Measurements from ENCODE around the gene PDE11A.

PDE11A gene

GRCh38 chr2:177646791-177647190 lies 425.8 kb downstream of the PDE11A start:
- H3K9me3 Mint-ChIP-seq = no peaks in the 10 kb centered on the region
- no peak overlapping the region for H3K4me3 Mint-ChIP-seq
- peaks cover 4% of the 10 kb centered on the region for H3K27me3 Mint-ChIP-seq
- H3K27ac Mint-ChIP-seq = no peak overlapping the region
- H3K4me1 Mint-ChIP-seq = no peaks in the 10 kb centered on the region
- H3K36me3 Mint-ChIP-seq = no peaks in the 10 kb centered on the region

- peaks cover 4% of the 10 kb centered on the region for H3K27me3 Mint-ChIP-seq
- no peak overlapping the region for H3K27ac Mint-ChIP-seq
- no peaks in the 10 kb centered on the region for H3K9me3 Mint-ChIP-seq
- H3K4me1 Mint-ChIP-seq = no peaks in the 10 kb centered on the region
- no peak overlapping the region for H3K4me3 Mint-ChIP-seq
- H3K36me3 Mint-ChIP-seq = no peaks in the 10 kb centered on the region
Measured at GRCh38 chr2:177646241-177646640, 426.3 kb downstream of the PDE11A start.

- Mint-ChIP-seq H3K4me3 (no peak overlapping the region), H3K4me1 (no peaks in the 10 kb centered on the region), H3K36me3 (peaks cover 4% of the 10 kb centered on the region), H3K27me3 (peaks cover 8% of the 10 kb centered on the region), H3K27ac (no peak overlapping the region), H3K9me3 (no peaks in the 10 kb centered on the region)
Measured at GRCh38 chr2:177641331-177641730, 431.2 kb downstream of the PDE11A start.

GRCh38 chr2:177640423-177640822 lies 432.2 kb downstream of the PDE11A start:
- H3K4me1 Mint-ChIP-seq = no peaks in the 10 kb centered on the region
- peaks cover 8% of the 10 kb centered on the region for H3K27me3 Mint-ChIP-seq
- H3K36me3 Mint-ChIP-seq = peaks cover 4% of the 10 kb centered on the region
- H3K9me3 Mint-ChIP-seq = no peaks in the 10 kb centered on the region
- H3K27ac Mint-ChIP-seq = no peak overlapping the region
- H3K4me3 Mint-ChIP-seq = no peak overlapping the region

- H3K27me3 Mint-ChIP-seq = peaks cover 6% of the 10 kb centered on the region
- no peaks in the 10 kb centered on the region for H3K9me3 Mint-ChIP-seq
- H3K4me1 Mint-ChIP-seq = no peaks in the 10 kb centered on the region
- H3K27ac Mint-ChIP-seq = no peak overlapping the region
- H3K4me3 Mint-ChIP-seq = no peak overlapping the region
- peaks cover 4% of the 10 kb centered on the region for H3K36me3 Mint-ChIP-seq
Measured at GRCh38 chr2:177639262-177639914, 433.2 kb downstream of the PDE11A start.

- Mint-ChIP-seq H3K27ac (no peak overlapping the region), H3K27me3 (peaks cover 6% of the 10 kb centered on the region)
Measured at GRCh38 chr2:177638507-177638906, 434.1 kb downstream of the PDE11A start.

GRCh38 chr2:177636672-177637071 lies 435.9 kb downstream of the PDE11A start:
- Mint-ChIP-seq H3K9me3 (no peaks in the 10 kb centered on the region), H3K36me3 (peaks cover 4% of the 10 kb centered on the region), H3K4me3 (no peak overlapping the region), H3K27ac (no peak overlapping the region), H3K27me3 (peaks cover 6% of the 10 kb centered on the region), H3K4me1 (no peaks in the 10 kb centered on the region)

More at GRCh38 chr2:177638507-177638906, 434.1 kb downstream of the PDE11A start:
- Mint-ChIP-seq H3K4me3 (no peak overlapping the region), H3K9me3 (no peaks in the 10 kb centered on the region), H3K4me1 (no peaks in the 10 kb centered on the region), H3K36me3 (peaks cover 4% of the 10 kb centered on the region)

- Mint-ChIP-seq H3K9me3 (no peaks in the 10 kb centered on the region), H3K4me3 (no peak overlapping the region), H3K27me3 (peaks cover 4% of the 10 kb centered on the region), H3K4me1 (no peaks in the 10 kb centered on the region), H3K27ac (no peak overlapping the region), H3K36me3 (peaks cover 3% of the 10 kb centered on the region)
Measured at GRCh38 chr2:177635696-177636095, 436.9 kb downstream of the PDE11A start.

GRCh38 chr2:177633910-177634294 lies 438.7 kb downstream of the PDE11A start:
- Mint-ChIP-seq H3K9me3 (no peaks in the 10 kb centered on the region), H3K27me3 (peaks cover 3% of the 10 kb centered on the region), H3K36me3 (peaks cover 1% of the 10 kb centered on the region), H3K4me1 (no peaks in the 10 kb centered on the region), H3K4me3 (no peak overlapping the region), H3K27ac (no peak overlapping the region)

- Mint-ChIP-seq H3K36me3 (no peaks in the 10 kb centered on the region), H3K4me1 (no peaks in the 10 kb centered on the region), H3K27ac (no peak overlapping the region), H3K9me3 (no peaks in the 10 kb centered on the region), H3K27me3 (peaks cover 6% of the 10 kb centered on the region), H3K4me3 (no peak overlapping the region)
Measured at GRCh38 chr2:177633111-177633510, 439.5 kb downstream of the PDE11A start.

- Mint-ChIP-seq H3K4me1 (no peaks in the 10 kb centered on the region), H3K9me3 (no peaks in the 10 kb centered on the region), H3K4me3 (no peak overlapping the region), H3K27ac (no peak overlapping the region), H3K27me3 (peaks cover 9% of the 10 kb centered on the region), H3K36me3 (peaks cover 2% of the 10 kb centered on the region)
Measured at GRCh38 chr2:177631680-177632079, 440.9 kb downstream of the PDE11A start.

GRCh38 chr2:177629357-177630024 lies 443.1 kb downstream of the PDE11A start:
- no peak overlapping the region for H3K4me3 Mint-ChIP-seq
- H3K9me3 Mint-ChIP-seq = no peaks in the 10 kb centered on the region
- peaks cover 2% of the 10 kb centered on the region for H3K36me3 Mint-ChIP-seq
- peaks cover 14% of the 10 kb centered on the region for H3K27me3 Mint-ChIP-seq
- no peak overlapping the region for H3K27ac Mint-ChIP-seq
- no peaks in the 10 kb centered on the region for H3K4me1 Mint-ChIP-seq

- no peak overlapping the region for H3K27ac Mint-ChIP-seq
- H3K27me3 Mint-ChIP-seq = peaks cover 14% of the 10 kb centered on the region
- peaks cover 2% of the 10 kb centered on the region for H3K36me3 Mint-ChIP-seq
- H3K4me3 Mint-ChIP-seq = no peak overlapping the region
- H3K9me3 Mint-ChIP-seq = no peaks in the 10 kb centered on the region
- H3K4me1 Mint-ChIP-seq = no peaks in the 10 kb centered on the region
Measured at GRCh38 chr2:177628831-177629230, 443.7 kb downstream of the PDE11A start.

- Mint-ChIP-seq H3K27me3 (peaks cover 14% of the 10 kb centered on the region), H3K4me3 (no peak overlapping the region), H3K4me1 (no peaks in the 10 kb centered on the region), H3K36me3 (peaks cover 2% of the 10 kb centered on the region), H3K9me3 (no peaks in the 10 kb centered on the region), H3K27ac (no peak overlapping the region)
Measured at GRCh38 chr2:177625744-177626650, 446.6 kb downstream of the PDE11A start.

- H3K9me3 Mint-ChIP-seq = no peaks in the 10 kb centered on the region
- peaks cover 5% of the 10 kb centered on the region for H3K4me1 Mint-ChIP-seq
- H3K27me3 Mint-ChIP-seq = peaks cover 8% of the 10 kb centered on the region
- H3K36me3 Mint-ChIP-seq = peaks cover 2% of the 10 kb centered on the region
- H3K27ac Mint-ChIP-seq = no peak overlapping the region
- no peak overlapping the region for H3K4me3 Mint-ChIP-seq
Measured at GRCh38 chr2:177622521-177622920, 450.1 kb downstream of the PDE11A start.

GRCh38 chr2:177619986-177620385 lies 452.6 kb downstream of the PDE11A start:
- no peaks in the 10 kb centered on the region for H3K9me3 Mint-ChIP-seq
- H3K4me3 Mint-ChIP-seq = no peak overlapping the region
- no peak overlapping the region for H3K27ac Mint-ChIP-seq
- no peaks in the 10 kb centered on the region for H3K36me3 Mint-ChIP-seq
- H3K4me1 Mint-ChIP-seq = peaks cover 5% of the 10 kb centered on the region
- no peaks in the 10 kb centered on the region for H3K27me3 Mint-ChIP-seq
